Measurements from ENCODE around the gene ST6GALNAC2.
"Not testable (repeated sequence)": the region's sequence is repeated elsewhere in the genome, so short reads cannot be mapped to it uniquely, and the experiment has no call there.

ST6GALNAC2 gene

DNA sequence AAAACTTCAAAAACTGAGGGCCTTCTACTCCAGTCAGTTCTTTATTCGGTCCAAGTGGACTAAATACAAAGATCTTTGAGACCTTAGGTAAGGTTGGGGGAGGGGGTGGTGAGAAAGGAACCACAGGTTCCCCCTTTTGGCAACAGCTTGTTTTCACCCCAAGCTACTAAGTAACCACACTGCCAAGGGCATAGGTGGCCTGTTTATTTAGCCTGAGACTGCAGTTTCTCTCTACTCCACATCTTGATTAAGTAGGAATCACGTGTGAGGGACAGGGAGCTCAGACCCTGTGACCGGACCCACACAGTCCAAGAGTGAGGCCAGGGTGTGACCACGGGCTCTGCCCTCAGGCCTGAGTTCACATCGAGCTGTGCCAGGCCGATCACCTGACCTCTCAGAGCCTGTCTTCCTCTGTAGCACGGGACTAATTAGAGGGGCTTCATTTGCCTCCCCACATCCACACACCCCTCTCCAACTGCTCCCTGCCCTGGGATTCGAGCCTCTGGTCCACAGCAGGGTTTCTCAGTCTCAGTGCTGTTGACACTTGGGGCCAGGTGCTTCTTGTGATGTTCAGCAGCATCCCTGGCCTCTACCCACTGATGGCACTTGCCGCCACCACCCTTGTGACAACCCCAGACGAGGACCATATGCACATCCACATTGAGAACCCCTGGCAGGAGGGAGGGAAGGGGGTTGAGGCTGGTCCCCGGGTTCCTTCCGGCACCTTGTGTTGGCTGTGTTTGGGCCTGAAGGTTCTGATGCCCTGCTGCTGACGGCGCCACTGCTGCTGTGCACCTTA is 17.8 kb downstream of the ST6GALNAC2 start:
- TF ChIP-seq, protein P1, sequence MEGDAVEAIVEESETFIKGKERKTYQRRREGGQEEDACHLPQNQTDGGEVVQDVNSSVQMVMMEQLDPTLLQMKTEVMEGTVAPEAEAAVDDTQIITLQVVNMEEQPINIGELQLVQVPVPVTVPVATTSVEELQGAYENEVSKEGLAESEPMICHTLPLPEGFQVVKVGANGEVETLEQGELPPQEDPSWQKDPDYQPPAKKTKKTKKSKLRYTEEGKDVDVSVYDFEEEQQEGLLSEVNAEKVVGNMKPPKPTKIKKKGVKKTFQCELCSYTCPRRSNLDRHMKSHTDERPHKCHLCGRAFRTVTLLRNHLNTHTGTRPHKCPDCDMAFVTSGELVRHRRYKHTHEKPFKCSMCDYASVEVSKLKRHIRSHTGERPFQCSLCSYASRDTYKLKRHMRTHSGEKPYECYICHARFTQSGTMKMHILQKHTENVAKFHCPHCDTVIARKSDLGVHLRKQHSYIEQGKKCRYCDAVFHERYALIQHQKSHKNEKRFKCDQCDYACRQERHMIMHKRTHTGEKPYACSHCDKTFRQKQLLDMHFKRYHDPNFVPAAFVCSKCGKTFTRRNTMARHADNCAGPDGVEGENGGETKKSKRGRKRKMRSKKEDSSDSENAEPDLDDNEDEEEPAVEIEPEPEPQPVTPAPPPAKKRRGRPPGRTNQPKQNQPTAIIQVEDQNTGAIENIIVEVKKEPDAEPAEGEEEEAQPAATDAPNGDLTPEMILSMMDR (IDR thresholded peaks at IDR 0.05), result peak; percentile 53
- H3K4me3 ChIP-seq (ENCODE audit: low read depth in 1 of 2, low read length in 1 of 2), result peak overlapping the region; percentile 36 to 41

DNA sequence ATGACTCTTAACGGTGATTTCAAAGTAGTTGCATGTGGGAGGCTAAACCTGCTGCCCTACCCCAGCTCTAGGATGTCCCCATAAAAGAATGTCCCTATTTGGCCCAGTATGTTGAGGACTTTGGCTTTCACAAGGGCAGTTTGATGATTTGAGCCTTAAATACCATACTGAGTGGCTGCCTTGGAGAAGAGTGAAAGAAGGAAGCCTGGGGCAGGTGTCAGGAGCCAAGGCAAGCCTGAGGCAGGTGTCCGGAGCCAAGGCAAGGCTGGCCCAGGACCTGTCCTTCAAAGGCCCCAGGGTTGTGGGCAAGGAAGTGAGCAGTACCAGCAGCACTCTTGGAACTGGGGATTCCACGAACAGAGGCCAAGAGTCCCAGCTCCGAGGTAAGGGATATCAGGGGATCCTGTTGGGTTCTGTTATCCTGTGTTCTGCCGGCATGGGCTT is 18.6 kb downstream of the ST6GALNAC2 start:
- Histone ChIP-seq H3K36me3 (peaks cover 61% of the 10 kb centered on the region), H3K4me3 (ENCODE audit: low read depth in 1 of 2, low read length in 1 of 2) (peak overlapping the region; percentile 36 to 41), H3K27ac (peak overlapping the region; percentile 96), H3K4me1 (ENCODE audit: control insufficient read depth in 1 of 2, insufficient read depth in 1 of 2, low read depth in 1 of 2, low read length in 1 of 2) (peaks cover 48 to 54% of the 10 kb centered on the region in 2 experiments), H3K27me3 (no peaks in the 10 kb centered on the region), H3K9me3 (no peaks in the 10 kb centered on the region)
- TF ChIP-seq, protein P1 (IDR thresholded peaks at IDR 0.05), result no peak

More for the DNA sequence above, 17.8 kb downstream of the ST6GALNAC2 start:
- Histone ChIP-seq H3K27me3 (no peaks in the 10 kb centered on the region), H3K9me3 (no peaks in the 10 kb centered on the region), H3K27ac (peak overlapping the region; percentile 96), H3K36me3 (peaks cover 66% of the 10 kb centered on the region), H3K4me1 (ENCODE audit: control insufficient read depth in 1 of 2, insufficient read depth in 1 of 2, low read depth in 1 of 2, low read length in 1 of 2) (peaks cover 42 to 47% of the 10 kb centered on the region in 2 experiments)

DNA sequence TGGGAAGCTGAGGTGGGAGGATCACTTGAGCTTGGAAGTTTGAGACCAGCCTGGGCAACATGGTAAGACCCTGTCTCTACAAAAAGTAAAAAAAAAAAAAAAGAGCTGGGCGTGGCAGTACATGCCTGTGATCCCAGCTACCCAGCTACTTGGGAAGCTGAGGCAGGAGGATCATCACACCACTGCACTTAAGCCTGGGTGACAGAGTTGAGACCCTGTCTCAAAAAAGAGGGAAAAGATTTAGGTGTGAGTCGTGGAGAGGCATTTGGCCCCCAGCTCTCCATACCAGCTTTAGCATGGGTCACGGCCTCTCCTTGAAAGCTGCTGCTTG is 19.1 kb downstream of the ST6GALNAC2 start:
- Histone ChIP-seq H3K36me3 (peaks cover 57% of the 10 kb centered on the region), H3K27me3 (no peaks in the 10 kb centered on the region), H3K4me3 (ENCODE audit: low read depth in 1 of 2, low read length in 1 of 2) (peak overlapping the region in 1 of 2 experiments; percentile 41), H3K27ac (peak overlapping the region; percentile 96), H3K4me1 (ENCODE audit: control insufficient read depth in 1 of 2, insufficient read depth in 1 of 2, low read depth in 1 of 2, low read length in 1 of 2) (peaks cover 52 to 58% of the 10 kb centered on the region in 2 experiments), H3K9me3 (no peaks in the 10 kb centered on the region)
- TF ChIP-seq, protein P1 (IDR thresholded peaks at IDR 0.05), result no peak

DNA sequence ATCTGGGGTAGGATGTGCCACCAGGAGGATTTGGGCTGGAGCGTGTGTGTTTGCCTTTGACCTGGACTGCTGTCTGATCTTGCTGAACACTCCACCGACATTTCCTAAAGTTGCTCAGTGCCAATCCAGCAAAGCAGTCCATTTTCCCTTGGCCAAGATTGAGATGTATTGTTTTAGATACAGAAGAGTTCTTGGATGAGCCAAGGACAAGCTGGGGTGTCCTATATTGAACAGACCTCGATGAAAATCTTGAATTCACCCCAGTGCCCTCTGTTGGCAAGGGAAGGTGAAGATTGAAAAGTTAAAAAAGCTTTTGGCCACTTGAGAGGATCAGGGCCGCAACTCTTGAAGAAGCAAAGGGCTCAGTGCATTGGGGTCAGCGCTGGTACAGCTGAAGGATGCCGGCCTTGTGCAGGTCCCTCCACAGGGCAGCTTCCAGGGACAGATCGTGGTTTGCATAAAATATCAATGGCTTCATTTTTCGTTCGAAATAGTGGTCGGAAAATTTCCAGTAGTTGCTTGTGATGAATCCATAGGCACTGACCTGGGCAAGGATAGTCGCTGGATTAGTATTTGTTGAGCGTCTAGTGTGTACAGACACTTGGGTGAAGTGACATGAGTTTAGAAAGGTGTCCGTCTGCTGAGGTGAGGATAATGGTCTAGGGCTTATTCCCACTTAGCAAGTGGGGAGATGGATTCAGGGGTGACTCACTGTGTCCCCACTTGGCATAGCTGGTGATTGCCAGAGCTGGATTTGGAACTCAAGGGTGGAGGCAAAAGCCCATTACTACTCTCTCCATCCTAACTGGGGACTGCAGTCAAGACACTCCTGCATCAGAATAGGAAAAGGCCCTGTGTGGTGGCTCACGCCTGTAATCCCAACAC is 19.7 kb downstream of the ST6GALNAC2 start:
- H3K27ac ChIP-seq, result peak overlapping the region; percentile 96

DNA sequence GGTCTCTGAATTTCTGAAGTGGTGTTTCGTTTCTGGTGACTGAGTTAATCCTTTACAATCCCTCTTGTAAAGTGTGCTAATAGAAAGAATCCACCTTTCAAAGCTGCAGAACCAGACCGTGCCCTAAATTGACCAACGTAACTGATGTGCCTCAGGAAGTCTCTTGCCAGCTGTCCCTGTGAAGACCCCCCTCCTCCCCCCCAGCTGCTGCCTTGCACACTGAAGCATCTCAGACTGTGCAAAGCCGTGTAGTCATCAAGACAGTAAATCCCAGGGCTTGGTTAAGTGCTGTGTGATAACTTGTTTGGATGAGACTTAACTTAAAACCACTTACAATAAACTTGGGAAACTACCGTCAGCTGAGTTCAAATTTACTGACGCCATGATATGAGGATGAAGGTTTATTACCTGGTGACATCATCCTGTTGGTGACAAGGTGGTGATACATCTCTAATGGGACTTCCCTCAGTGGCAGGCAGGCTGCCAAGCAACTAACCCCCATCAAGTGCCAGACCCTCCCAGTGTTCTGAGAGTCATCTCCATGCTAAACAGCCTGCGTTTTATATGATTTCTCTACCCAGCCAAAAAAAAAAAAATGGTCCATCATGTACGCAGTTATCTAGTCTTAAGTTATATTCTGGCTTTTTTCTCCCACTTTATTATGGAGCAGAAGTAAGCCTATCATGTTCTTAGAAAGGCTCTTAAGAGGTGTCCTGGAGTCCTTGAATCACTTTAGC is 20.5 kb downstream of the ST6GALNAC2 start:
- not testable (repeated sequence) for H3K4me3 ChIP-seq (ENCODE audit: low read depth in 1 of 2, low read length in 1 of 2); H3K9me3 ChIP-seq; H3K27me3 ChIP-seq
- Histone ChIP-seq H3K27ac (peak overlapping the region; percentile 96), H3K36me3 (peaks cover 43% of the 10 kb centered on the region), H3K4me1 (ENCODE audit: control insufficient read depth in 1 of 2, insufficient read depth in 1 of 2, low read depth in 1 of 2, low read length in 1 of 2) (peaks cover 66 to 73% of the 10 kb centered on the region in 2 experiments)

More for the DNA sequence above, 19.7 kb downstream of the ST6GALNAC2 start:
- TF ChIP-seq, protein P1 (IDR thresholded peaks at IDR 0.05), result no peak
- Histone ChIP-seq H3K4me1 (ENCODE audit: control insufficient read depth in 1 of 2, insufficient read depth in 1 of 2, low read depth in 1 of 2, low read length in 1 of 2) (peaks cover 58 to 65% of the 10 kb centered on the region in 2 experiments), H3K9me3 (no peaks in the 10 kb centered on the region), H3K36me3 (peaks cover 51% of the 10 kb centered on the region), H3K27me3 (no peaks in the 10 kb centered on the region), H3K4me3 (ENCODE audit: low read depth in 1 of 2, low read length in 1 of 2) (no peak overlapping the region)

DNA sequence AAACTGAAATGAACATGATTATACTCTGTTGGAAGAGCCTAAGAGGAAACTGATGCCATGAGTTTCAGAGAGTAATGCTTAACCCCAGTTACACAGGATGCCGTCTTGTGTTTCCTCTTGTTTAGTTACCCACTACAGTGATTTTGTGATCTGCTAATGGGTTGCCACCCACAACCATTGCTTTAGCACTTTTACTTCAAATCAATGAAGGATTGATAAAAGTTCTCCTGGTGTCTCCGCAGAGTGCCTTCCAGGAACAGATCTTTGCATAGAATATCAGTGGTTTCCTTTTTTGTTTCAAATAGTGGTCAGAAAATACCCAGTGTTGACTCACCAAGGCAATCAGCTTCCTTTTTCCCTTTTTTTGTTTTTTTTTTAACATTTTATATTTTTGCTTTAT is 22.3 kb downstream of the ST6GALNAC2 start:
- Histone ChIP-seq H3K4me1 (ENCODE audit: control insufficient read depth in 1 of 2, insufficient read depth in 1 of 2, low read depth in 1 of 2, low read length in 1 of 2) (peaks cover 69 to 81% of the 10 kb centered on the region in 2 experiments), H3K27ac (peak overlapping the region; percentile 67), H3K36me3 (peaks cover 36% of the 10 kb centered on the region)
- not testable (repeated sequence) for H3K27me3 ChIP-seq; H3K4me3 ChIP-seq (ENCODE audit: low read depth in 1 of 2, low read length in 1 of 2); H3K9me3 ChIP-seq
